ENCODE data around the gene SNX17. TPM values are rescaled to one million over a fixed set of nuclear protein-coding genes. Genes with fewer than 3 reads are reported as not detected.
A peak's percentile ranks its signal among the peaks of the same experiment; 100 is the strongest.

SNX17 gene
- total and polyA plus RNA-seq, 2 of the 13 experiments (the other 11 are each of a cell fraction or from before 2014, with no cell fraction given), result 75.0 to 109 TPM

- Histone ChIP-seq H3K9ac (ENCODE audit: insufficient read depth, low read depth, low read length) (peak overlapping the region; percentile 99), H3K9me3 (ENCODE audit: low read length) (no peaks in the 10 kb centered on the region), H3K27ac (ENCODE audit: extremely low read length, insufficient read depth, low read length) (peak overlapping the region; percentile 96), H3K36me3 (replicated peaks in 1 of 2; ENCODE audit: control insufficient read depth in 1 of 2, insufficient read depth in 2 of 2, low read length in 2 of 2) (peaks cover 1 to 5% of the 10 kb centered on the region in 2 experiments; a peak in 2 of 5 replicates), H3K79me2 (ENCODE audit: insufficient read depth, low read length) (peaks cover 87% of the 10 kb centered on the region), H2AFZ (ENCODE audit: low read length) (no peak overlapping the region), H3K4me2 (ENCODE audit: low read depth, low read length) (peak overlapping the region; percentile 90), H3K27me3 (ENCODE audit: control insufficient read depth in 1 of 2, insufficient read depth in 2 of 2, low read length in 2 of 2) (no peaks in the 10 kb centered on the region; a peak in 1 of 5 replicates), H3K4me1 (ENCODE audit: insufficient read depth, low read length) (peaks cover 56% of the 10 kb centered on the region), H4K20me1 (ENCODE audit: insufficient read depth, low read length) (no peaks in the 10 kb centered on the region), H3K4me3 (replicated peaks in 1 of 3; ENCODE audit: insufficient read depth in 1 of 3, low read depth in 2 of 3, low read length in 3 of 3) (peak overlapping the region in 2 of 3 experiments; percentile 75 to 91; a peak in 4 of 6 replicates)
- WGBS (ENCODE audit: low lambda C conversion rate), result 9% methylated on average over 7 of the region's 7 CpGs
- no TSS peak for BruUV-seq (replicated peaks)
- DNase-seq (ENCODE audit: low spot score) (peak; percentile 88), FAIRE-seq (peak; percentile 84), ATAC-seq (peak; percentile 36)
- POLR2A ChIA-PET, result interaction anchor here (0.6 to 4.1 kb wide), 23 partner anchors 10 to 1039 kb away, joined by 3 to 73 read pairs (median 4); partner anchors contain the start of genes ATRAID, CCDC121, EIF2B4 and FNDC4
- CTCF ChIA-PET (ENCODE audit: low intra/inter-chr PET ratio, low total read pairs), result no interaction called here
- in situ Hi-C loops (cut with HindIII; ENCODE audit: extremely low pct_ligation_motif_present, low pct_unique_long_range_greater_than_20kb) (no loop called here), intact Hi-C loops (cut with micrococcal nuclease; ENCODE audit: unreplicated experiment) (no loop called here)
- TF ChIP-seq, protein P1, sequence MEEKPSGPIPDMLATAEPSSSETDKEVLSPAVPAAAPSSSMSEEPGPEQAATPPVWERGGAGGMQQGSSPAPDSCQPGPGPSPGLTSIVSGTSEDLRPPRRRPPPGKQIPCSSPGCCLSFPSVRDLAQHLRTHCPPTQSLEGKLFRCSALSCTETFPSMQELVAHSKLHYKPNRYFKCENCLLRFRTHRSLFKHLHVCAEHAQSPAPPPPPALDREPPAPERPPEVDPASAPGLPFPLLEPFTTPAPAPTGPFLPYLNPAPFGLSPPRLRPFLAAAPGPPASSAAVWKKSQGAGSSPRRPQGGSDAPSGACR (CRISPR knock-in tag; IDR thresholded peaks at IDR 0.05), result 0 out of 2 replicates have a peak, but pooled peaks have one; percentile 15
- TF ChIP-seq, protein P2, sequence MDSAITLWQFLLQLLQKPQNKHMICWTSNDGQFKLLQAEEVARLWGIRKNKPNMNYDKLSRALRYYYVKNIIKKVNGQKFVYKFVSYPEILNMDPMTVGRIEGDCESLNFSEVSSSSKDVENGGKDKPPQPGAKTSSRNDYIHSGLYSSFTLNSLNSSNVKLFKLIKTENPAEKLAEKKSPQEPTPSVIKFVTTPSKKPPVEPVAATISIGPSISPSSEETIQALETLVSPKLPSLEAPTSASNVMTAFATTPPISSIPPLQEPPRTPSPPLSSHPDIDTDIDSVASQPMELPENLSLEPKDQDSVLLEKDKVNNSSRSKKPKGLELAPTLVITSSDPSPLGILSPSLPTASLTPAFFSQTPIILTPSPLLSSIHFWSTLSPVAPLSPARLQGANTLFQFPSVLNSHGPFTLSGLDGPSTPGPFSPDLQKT (CRISPR knock-in tag; IDR thresholded peaks at IDR 0.05; ENCODE audit: borderline replicate concordance), result no peak
- TF ChIP-seq, protein P3, sequence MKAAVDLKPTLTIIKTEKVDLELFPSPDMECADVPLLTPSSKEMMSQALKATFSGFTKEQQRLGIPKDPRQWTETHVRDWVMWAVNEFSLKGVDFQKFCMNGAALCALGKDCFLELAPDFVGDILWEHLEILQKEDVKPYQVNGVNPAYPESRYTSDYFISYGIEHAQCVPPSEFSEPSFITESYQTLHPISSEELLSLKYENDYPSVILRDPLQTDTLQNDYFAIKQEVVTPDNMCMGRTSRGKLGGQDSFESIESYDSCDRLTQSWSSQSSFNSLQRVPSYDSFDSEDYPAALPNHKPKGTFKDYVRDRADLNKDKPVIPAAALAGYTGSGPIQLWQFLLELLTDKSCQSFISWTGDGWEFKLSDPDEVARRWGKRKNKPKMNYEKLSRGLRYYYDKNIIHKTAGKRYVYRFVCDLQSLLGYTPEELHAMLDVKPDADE (CRISPR knock-in tag; IDR thresholded peaks at IDR 0.05), result no peak
- TF ChIP-seq HNRNPLL (IDR thresholded peaks at IDR 0.05; ENCODE audit: low read depth, low read length, poor library complexity, severe bottlenecking), result no peak
- TF ChIP-seq PHF8 (CRISPR knock-in tag; IDR thresholded peaks at IDR 0.05), result no peak
- no peak for TF ChIP-seq TCF12 (IDR thresholded peaks at IDR 0.05)
- TF ChIP-seq TCF12 (CRISPR knock-in tag; IDR thresholded peaks at IDR 0.05), result peak; percentile 10; the same call in 1 of the 2 replicates
- TF ChIP-seq TGIF2 (CRISPR knock-in tag; IDR thresholded peaks at IDR 0.05), result no peak
- TF ChIP-seq TBP (CRISPR knock-in tag; IDR thresholded peaks at IDR 0.05), result no peak
- TF ChIP-seq, protein P4, sequence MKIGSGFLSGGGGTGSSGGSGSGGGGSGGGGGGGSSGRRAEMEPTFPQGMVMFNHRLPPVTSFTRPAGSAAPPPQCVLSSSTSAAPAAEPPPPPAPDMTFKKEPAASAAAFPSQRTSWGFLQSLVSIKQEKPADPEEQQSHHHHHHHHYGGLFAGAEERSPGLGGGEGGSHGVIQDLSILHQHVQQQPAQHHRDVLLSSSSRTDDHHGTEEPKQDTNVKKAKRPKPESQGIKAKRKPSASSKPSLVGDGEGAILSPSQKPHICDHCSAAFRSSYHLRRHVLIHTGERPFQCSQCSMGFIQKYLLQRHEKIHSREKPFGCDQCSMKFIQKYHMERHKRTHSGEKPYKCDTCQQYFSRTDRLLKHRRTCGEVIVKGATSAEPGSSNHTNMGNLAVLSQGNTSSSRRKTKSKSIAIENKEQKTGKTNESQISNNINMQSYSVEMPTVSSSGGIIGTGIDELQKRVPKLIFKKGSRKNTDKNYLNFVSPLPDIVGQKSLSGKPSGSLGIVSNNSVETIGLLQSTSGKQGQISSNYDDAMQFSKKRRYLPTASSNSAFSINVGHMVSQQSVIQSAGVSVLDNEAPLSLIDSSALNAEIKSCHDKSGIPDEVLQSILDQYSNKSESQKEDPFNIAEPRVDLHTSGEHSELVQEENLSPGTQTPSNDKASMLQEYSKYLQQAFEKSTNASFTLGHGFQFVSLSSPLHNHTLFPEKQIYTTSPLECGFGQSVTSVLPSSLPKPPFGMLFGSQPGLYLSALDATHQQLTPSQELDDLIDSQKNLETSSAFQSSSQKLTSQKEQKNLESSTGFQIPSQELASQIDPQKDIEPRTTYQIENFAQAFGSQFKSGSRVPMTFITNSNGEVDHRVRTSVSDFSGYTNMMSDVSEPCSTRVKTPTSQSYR (CRISPR knock-in tag; IDR thresholded peaks at IDR 0.05; ENCODE audit: borderline replicate concordance), result peak; percentile 13
- TF ChIP-seq ZNF329 (CRISPR knock-in tag; IDR thresholded peaks at IDR 0.05; ENCODE audit: low read depth), result no peak
- no peak for TF ChIP-seq ZNF747 (CRISPR knock-in tag; IDR thresholded peaks at IDR 0.05; ENCODE audit: borderline replicate concordance)
- no peak for TF ChIP-seq GFI1 (CRISPR knock-in tag; IDR thresholded peaks at IDR 0.05; ENCODE audit: borderline replicate concordance)
- TF ChIP-seq CREB1 (IDR thresholded peaks at IDR 0.05), result no peak
- TF ChIP-seq CREB1 (CRISPR knock-in tag; IDR thresholded peaks at IDR 0.05), result peak; percentile 53; the same call in 1 of the 2 replicates
- TF ChIP-seq ZNF83 (CRISPR knock-in tag; IDR thresholded peaks at IDR 0.05; ENCODE audit: borderline replicate concordance), result no peak
- no peak for TF ChIP-seq ZNF12 (CRISPR knock-in tag; IDR thresholded peaks at IDR 0.05)
Measured at GRCh38 chr2:27353762-27354596, 16.4 kb upstream of the SNX17 start.

Data from HepG2 (cell line).